A172 (cell line): ENCODE measurements around the gene SGF29. TPM values are rescaled to one million over a fixed set of nuclear protein-coding genes. Genes with fewer than 3 reads are reported as not detected.
"Not testable (repeated sequence)": the region's sequence is repeated elsewhere in the genome, so short reads cannot be mapped to it uniquely, and the experiment has no call there.

ENCODE experiments used
- DNase-seq: peaks from one replicate; pipeline ENCODE4 v3.0.0-alpha.2; 2015; ENCODE audit warnings: low spot score
- total RNA-seq: library from RNA; depleted of rRNA; stranded (reverse); fragments of >200 nt; shearing (Covaris generic); gene quantifications from 2 replicates; pipeline ENCODE4 v1.2.3, GENCODE V29; 2014

The SGF29 gene
- total RNA-seq, 1 experiment from 2014 or later, result 24.3 TPM

DNA sequence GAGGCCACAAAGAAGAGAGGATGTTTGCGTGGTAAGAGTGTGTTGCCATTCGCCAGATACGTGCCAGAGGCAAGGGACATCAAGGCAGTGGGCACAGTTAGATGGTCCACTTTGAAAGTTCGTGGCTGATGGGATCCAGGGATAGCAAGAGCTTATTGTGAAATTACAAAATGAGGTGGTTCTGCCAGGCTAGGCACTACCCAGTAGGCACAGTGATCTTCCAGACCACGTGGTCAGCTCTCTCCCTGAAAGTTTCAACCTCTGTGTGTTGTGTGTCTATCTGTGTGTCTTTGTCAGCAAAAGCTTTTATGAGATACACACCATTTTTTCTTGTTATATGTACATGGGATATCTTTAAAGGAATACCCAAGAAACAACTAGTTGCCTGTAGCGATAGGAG lies 9.5 kb downstream of the SGF29 start:
- DNase-seq, result no peak

DNA sequence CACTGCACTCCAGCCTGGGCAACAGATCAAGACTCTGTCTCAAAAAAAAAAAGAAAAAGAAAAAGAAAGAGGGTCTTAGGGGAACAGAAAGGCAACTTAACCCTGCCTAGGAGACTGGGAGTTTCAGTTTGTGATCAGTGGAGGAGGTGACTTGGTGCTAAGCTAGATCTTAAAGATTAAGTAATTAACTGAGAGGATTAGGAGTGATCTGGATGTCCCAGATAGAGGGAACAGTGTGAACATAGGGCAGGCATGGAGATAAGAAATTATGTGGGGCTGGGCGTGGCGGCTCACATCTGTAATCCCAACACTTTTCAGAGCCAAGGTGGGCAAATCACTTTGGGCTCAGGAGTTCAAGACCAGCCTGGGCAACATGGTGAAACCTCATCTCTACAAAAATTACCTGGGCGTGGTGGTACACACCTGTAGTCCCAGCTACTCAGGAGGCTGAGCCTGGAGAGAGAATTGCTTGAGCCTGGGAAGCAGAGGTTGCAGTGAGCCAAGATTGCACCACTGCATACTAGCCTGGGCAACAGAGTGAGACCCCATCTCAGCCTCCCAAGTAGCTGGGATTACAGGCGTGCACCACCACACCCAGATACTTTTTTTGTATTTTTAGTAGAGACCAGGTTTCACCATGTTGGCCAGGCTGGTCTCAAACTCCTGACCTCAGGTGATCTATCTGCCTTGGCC lies 12.7 kb downstream of the SGF29 start:
- not testable (repeated sequence) for DNase-seq

DNA sequence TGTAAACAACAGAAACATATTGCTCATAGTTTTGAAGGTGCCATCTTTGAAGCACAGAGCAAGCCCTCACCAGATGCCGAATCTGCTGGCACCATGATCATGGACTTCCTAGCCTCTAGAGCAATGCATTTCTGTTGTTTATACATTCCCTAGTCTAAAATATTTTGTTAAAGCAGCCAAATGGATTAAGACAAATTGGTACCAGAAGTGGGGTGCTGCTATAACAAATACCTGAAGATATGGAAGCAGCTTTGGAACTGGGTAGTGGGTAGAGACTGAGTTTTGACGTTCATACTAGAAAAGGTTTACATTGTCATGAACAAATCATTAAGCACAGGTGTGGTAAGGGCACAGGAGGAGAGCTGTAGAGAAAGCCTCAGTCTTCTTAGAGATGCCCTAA lies 13.6 kb downstream of the SGF29 start:
- no peak for DNase-seq

DNA sequence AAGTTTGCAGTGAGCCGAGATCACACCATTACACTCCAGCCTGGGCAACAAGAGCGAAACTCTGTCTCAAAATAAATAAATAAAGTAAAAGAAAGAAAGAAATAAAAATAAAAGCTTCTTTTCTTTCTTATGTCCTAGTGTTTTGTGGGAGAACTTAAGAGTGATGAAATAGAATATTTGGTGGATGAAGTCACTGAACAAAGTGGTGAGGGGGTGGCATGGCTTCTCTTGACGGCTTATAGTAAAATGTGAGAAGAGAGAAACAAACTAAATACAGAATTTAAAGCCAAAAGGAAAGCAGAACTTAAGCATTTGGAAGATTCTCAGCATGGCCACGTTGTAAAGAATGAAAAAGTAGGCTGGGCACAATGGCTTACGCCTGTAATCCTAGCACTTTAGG lies 15.3 kb downstream of the SGF29 start:
- no peak for DNase-seq

DNA sequence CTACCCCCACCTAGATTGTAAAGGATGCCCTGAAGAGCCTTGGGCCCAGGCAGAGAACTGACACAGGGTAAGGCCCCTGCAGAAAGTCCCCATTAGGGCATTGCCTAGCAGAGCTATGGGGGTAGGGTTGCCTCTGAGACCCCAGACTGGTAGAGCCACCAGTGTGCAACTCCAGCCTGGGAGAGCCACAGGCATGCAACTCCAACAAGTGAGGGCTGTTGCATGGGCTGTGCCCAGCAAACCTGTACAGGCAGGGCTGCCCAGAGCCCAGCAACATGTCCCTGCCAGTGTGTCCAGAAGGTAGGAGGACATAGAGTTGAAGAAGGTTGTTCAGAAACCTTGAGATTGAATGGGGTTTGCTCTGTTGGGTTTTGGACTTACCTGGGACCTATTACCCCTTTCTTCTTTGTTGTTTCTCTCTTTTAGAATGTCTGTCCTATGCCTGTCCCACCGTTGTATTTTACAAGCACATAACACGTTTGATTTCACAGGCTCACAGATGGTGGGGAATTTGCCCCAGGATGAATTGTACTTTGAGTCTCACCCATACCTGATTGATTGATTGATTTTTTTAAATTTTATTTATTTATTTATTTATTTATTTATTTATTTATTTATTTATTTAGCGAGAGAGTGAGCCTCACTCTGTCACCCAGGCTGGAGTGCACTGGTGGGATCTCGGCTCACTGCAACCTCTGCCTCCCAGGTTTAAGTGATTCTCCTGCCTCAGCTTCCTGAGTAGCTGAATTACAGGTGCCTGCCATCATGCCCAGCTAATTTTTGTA lies 16.4 kb downstream of the SGF29 start:
- no peak for DNase-seq

GRCh38 chr16:28572696-28573510 lies 19.2 kb downstream of the SGF29 start:
- DNase-seq, result no peak

GRCh38 chr16:28573738-28574718 lies 20.3 kb downstream of the SGF29 start:
- DNase-seq, result no peak

DNA sequence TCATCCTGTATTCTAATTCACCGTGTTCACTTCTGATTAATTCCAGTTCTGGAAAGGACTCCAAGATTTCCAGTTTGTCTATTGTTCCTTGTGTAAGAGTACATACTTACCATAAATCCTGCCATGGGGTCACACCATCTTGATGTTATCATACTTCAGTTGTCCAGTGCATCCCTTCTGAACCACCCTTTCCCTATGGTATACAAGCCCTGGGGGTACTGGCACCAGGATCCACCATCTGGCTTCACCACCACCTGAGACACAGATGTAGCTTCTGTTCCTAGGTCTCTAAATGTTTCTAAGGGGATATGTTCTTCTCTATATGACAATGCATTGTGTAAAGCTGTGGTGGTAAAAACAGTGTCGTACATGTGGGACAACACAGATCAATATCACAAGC lies 21.2 kb downstream of the SGF29 start:
- DNase-seq, result no peak

DNA sequence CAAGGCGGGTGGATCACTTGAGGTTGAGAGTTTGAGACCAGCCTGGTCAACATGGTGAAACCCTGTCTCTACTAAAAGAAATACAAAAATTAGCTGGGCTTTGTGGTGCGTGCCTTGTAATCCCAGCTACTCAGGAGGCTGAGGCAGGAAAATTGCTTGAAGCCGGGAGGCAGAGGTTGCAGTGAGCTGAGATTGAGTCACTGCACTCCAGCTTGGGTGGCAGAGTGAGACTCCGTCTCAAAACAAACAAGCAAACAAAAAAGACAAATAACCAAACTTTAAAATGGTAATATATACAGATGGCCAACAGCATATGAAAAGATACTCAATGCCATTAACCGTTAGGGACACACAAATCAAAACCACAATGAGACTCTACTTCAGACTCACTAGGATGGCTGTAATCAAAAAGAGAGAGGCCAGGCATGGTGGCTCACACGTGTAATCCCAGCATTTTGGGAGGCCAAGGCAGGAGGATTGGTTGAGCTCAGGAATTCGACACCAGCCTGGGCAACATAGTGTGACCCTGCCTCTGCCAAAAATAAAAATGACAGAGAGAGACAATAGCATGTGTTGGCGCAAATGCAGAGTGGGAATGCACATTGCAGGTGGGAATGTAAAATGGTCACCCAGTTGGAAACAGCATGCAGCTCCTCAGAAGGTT lies 21.9 kb downstream of the SGF29 start:
- DNase-seq, result no peak

GRCh38 chr16:28580726-28581315 lies 27.1 kb downstream of the SGF29 start:
- DNase-seq, result no peak

DNA sequence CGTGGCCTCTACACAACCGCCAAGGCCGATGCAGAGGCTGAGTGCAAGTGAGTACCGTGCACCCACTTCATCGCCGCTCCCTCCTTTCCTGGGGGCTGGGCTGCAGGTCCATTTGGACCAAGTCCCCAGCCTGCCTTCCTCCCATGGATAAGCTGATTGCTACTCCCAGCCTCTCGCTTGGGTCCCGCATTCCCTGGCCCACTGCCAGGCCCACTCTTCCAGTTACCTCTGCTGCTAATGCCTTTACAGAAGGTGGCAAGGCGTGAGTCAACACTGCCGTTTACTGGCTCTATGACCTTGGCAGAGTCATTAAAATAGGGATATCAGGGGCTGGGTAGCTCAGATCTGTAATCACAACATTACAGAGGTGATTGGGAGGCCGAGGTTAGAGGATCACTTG lies 32.0 kb downstream of the SGF29 start:
- DNase-seq, result no peak

DNA sequence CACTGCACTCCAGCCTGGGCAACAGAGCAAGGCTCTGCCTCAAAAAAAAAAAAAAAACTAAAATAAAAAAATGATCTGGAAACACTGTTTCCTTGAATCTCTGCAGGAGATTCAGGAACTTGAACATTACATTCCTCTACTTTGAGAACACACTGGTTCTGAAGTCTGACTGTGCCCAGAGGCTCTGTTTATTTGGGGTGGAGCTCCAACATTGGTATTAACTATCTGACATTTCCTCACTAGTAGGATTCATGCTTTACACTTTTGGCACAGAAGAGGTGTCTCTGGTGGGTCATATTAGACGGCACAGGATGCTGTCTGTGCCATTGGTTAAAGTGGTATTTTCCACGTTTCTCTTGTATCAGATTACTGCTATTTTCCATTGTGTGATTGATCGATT lies 32.7 kb downstream of the SGF29 start:
- no peak for DNase-seq

DNA sequence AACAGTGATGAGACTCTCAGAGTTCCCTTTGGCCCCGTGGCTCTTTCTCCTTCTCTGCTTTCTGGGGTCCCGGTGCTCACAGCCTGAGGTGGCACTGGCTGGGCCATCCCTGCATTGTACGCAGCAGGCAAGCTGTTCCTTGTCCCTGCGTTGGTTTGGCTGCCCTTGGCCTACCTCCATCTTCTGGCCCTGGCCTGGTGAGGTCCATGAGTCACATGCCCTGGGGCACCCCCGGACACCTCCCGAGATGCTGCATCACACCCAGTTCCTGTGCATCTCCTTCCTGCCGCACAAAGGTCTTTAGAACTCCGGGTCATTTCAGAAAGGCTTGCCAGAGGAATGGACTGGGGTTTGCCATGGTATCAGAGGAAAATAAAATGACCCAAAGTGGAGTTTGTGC lies 33.7 kb downstream of the SGF29 start:
- peak; percentile 79 for DNase-seq

- DNase-seq, result no peak
These were observed 35.3 kb downstream of the SGF29 start for GRCh38 chr16:28589069-28589468.

DNA sequence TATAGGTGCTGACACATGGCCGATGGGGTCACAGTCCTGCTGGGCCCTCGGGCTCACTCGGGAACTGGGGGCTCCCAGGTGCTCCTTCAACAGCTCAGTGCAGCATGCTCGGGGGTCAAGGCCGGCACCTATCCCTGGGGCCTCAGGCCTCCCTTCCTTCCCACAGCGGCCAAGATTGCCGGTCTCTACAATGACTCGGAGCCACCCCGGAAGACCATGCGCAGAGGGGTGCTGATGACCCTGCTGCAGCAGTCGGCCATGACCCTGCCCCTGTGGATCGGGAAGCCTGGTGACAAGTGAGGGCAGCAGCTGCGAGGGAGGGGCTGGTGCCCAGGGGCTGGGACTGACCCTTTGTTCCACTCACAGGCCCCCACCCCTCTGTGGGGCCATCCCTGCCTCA lies 36.2 kb downstream of the SGF29 start:
- DNase-seq, result no peak

- DNase-seq, result no peak
These were observed 36.9 kb downstream of the SGF29 start for GRCh38 chr16:28590384-28591340.

DNA sequence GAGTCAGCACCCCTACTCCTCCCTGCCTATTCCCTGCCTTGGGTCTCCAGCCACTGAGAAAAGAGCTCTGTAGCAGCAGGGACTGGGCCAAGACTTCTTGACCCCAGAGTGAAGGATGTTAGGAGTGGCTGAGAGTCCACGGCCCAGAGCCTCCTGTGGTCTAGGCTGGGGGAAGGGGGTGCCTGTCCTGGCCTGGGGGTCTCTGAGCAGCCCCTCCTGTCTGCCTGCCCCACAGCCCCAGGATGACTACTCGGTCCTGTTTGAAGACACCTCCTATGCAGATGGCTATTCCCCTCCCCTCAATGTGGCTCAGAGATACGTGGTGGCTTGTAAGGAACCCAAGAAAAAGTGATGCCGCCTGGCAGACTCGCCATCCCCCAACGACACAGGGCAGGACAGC lies 37.6 kb downstream of the SGF29 start:
- no peak for DNase-seq

DNA sequence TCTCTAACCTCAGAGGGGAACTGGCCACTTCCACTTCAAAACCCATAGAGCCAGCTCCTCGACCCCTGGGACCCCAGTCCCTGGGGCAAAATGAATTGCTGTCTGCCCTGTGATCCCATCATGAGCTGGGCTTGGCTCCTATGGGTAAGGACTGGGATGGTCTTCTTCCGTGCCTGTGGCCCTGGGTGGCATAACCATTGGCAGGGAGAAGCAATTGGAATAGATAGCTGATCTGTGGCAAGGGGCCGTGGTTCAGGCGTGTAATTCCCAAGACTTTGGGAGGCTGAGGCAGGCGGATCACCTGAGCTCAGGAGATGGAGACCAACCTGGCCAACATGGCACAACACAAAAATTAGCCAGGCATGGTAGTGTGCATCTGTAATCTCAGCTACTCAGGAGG lies 38.8 kb downstream of the SGF29 start:
- no peak for DNase-seq

GRCh38 chr16:28592979-28593553 lies 39.3 kb downstream of the SGF29 start:
- no peak for DNase-seq
